GM12892 (cell line): ENCODE data around the gene ZC3H15.

Experiments
- POLR2A ChIP-seq: IDR thresholded peaks from 2 replicates; pipeline ENCODE4 v1.6.1; 2011; ENCODE audit warnings: low read depth, low read length, control low read depth
- POLR2AphosphoS5 ChIP-seq: IDR thresholded peaks from 2 replicates; pipeline ENCODE4 v1.6.1; 2011; ENCODE audit warnings: low read depth, low read length, control low read depth

DNA sequence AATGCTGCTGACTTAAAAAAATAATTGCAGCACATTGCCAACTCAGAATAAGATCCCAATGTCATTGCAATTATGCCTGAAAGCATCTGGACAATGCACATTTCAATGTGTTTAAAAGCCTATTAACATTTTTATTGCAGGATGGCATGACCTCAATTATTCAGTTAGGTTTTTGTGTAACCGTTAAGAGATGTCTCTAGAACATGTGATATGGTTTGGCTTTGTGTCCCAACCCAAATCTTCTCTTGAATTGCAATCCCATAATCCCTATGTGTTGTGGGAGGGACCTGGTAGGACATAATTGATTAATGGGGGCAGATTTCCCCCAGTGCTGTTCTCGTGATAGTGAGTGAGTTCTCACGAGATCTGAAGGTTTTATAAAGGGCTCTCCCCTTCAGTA, 43.2 kb upstream of the ZC3H15 start:
- no peak for TF ChIP-seq POLR2AphosphoS5
- TF ChIP-seq POLR2A, result no peak
